DOHH2 (cell line): ENCODE results near the gene SLC16A1.

Source experiments
- H3F3A ChIP-seq: fragments of 200-600 bp; sonication (generic), shearing (Covaris generic); 2 replicates; pipeline ENCODE4 v1.6.0; 2016; ENCODE audit warnings: antibody characterized with exemption, mild to moderate bottlenecking; ENCODE audit not compliant: control insufficient read depth, insufficient read depth
- H3K27ac ChIP-seq: fragments of 200-600 bp; sonication (generic); 2 replicates; pipeline ENCODE4 v1.5.1; 2014; ENCODE audit warnings: low read depth, mild to moderate bottlenecking, low read length, moderate library complexity
- H3K27me3 ChIP-seq: fragments of 200-600 bp; sonication (generic); 2 replicates; pipeline ENCODE4 v1.6.1; 2014; ENCODE audit warnings: mild to moderate bottlenecking, low read length, mixed read lengths; ENCODE audit not compliant: control insufficient read depth
- H3K36me3 ChIP-seq: fragments of 200-600 bp; sonication (generic); 2 replicates; pipeline ENCODE4 v1.6.1; 2014; ENCODE audit warnings: mild to moderate bottlenecking, low read length, moderate library complexity, mixed read lengths; ENCODE audit not compliant: control insufficient read depth
- H3K4me1 ChIP-seq: fragments of 200-600 bp; sonication (generic); 2 replicates; pipeline ENCODE4 v1.6.1; 2014; ENCODE audit warnings: mild to moderate bottlenecking, low read length, mixed read lengths; ENCODE audit not compliant: control insufficient read depth
- H3K4me2 ChIP-seq: fragments of 200-600 bp; sonication (generic); 2 replicates; pipeline ENCODE4 v1.6.0; 2014; ENCODE audit warnings: mild to moderate bottlenecking, low read length, moderate library complexity
- H3K4me3 ChIP-seq: fragments of 200-600 bp; sonication (generic); 2 replicates; pipeline ENCODE4 v1.5.1; 2014; ENCODE audit warnings: mild to moderate bottlenecking, low read length, mixed read lengths
- H3K79me2 ChIP-seq: fragments of 200-600 bp; sonication (generic); 2 replicates; pipeline ENCODE4 v1.6.1; 2014; ENCODE audit warnings: mild to moderate bottlenecking, low read length, mixed read lengths; ENCODE audit not compliant: control insufficient read depth
- H3K9me2 ChIP-seq: fragments of 200-600 bp; sonication (generic); replicated peaks from 2 replicates; pipeline ENCODE4 v1.6.1; 2014; ENCODE audit warnings: mild to moderate bottlenecking, low read length, mixed read lengths; ENCODE audit not compliant: control insufficient read depth
- H3K9me3 ChIP-seq: fragments of 200-600 bp; sonication (generic); 2 replicates; pipeline ENCODE4 v1.6.1; 2014; ENCODE audit warnings: antibody characterized with exemption, low read length, mixed read lengths; ENCODE audit not compliant: control insufficient read depth, insufficient read depth
- H4K20me1 ChIP-seq: fragments of 200-600 bp; sonication (generic); 2 replicates; pipeline ENCODE4 v1.6.0; 2014; ENCODE audit warnings: low read depth, mild to moderate bottlenecking, antibody characterized with exemption, low read length, moderate library complexity; ENCODE audit not compliant: control insufficient read depth, insufficient read depth
- EZH2phosphoT487 ChIP-seq: fragments of 200-600 bp; sonication (generic); IDR thresholded peaks from 2 replicates; pipeline ENCODE4 v1.6.1; 2017; ENCODE audit warnings: borderline replicate concordance, mild to moderate bottlenecking, antibody characterized with exemption, low read length, moderate library complexity, mixed read lengths
- TF ChIP-seq, protein P1 (sequence below): fragments of 200-600 bp; sonication (generic); IDR thresholded peaks from one replicate; pipeline ENCODE4 v1.5.1; 2014; ENCODE audit warnings: antibody characterized with exemption, mild to moderate bottlenecking, low read depth, low read length; ENCODE audit not compliant: poor library complexity, severe bottlenecking

Gene SLC16A1

DNA sequence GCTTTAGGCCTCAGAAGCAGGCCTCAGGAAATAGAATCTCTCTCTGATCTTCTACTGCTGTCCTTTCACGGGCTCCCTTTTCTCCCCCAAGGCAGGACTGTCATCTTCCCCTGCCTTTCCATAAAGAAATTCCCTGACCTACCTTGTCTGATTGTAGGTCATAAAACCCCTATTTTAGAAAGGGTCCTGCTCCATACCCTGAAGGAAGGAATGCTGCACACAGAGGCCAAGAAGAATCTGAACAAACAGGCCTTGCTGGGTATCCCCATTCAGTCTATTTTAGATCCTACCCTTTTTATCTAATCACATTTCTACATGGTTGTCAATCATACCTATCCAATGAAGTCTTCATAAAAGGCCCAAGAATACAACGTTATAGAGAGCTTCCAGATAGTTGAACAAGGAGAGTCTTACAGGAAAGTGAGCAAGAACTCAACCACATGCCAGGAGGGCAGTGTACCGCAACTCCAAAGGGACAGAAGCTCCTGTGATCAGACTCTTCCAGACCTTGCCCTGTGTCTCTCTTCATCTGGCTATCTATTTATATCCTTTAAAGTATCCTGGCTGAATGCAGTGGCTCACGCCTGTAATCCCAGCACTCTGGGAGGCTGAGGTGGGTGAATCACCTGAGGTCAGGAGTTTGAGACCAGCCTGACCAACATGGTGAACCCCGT lies 93.1 kb downstream of the SLC16A1 start:
- no peak for TF ChIP-seq EZH2phosphoT487
- TF ChIP-seq, protein P1, sequence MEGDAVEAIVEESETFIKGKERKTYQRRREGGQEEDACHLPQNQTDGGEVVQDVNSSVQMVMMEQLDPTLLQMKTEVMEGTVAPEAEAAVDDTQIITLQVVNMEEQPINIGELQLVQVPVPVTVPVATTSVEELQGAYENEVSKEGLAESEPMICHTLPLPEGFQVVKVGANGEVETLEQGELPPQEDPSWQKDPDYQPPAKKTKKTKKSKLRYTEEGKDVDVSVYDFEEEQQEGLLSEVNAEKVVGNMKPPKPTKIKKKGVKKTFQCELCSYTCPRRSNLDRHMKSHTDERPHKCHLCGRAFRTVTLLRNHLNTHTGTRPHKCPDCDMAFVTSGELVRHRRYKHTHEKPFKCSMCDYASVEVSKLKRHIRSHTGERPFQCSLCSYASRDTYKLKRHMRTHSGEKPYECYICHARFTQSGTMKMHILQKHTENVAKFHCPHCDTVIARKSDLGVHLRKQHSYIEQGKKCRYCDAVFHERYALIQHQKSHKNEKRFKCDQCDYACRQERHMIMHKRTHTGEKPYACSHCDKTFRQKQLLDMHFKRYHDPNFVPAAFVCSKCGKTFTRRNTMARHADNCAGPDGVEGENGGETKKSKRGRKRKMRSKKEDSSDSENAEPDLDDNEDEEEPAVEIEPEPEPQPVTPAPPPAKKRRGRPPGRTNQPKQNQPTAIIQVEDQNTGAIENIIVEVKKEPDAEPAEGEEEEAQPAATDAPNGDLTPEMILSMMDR = no peak
- no peaks in the 10 kb centered on the region for H3K9me2 ChIP-seq
- no peak overlapping the region for H3K4me2 ChIP-seq
- H3K9me3 ChIP-seq = no peaks in the 10 kb centered on the region
- no peaks in the 10 kb centered on the region for H3K4me1 ChIP-seq
- no peak overlapping the region for H3K4me3 ChIP-seq
- H3K27ac ChIP-seq = no peak overlapping the region
- no peaks in the 10 kb centered on the region for H3K79me2 ChIP-seq
- H4K20me1 ChIP-seq = no peaks in the 10 kb centered on the region
- no peaks in the 10 kb centered on the region for H3K36me3 ChIP-seq
- no peaks in the 10 kb centered on the region for H3F3A ChIP-seq
- H3K27me3 ChIP-seq = no peaks in the 10 kb centered on the region
